CD4-positive, CD25-positive, alpha-beta regulatory T cell (primary cell): ENCODE measurements around the gene SPIN1. TPM values are rescaled to one million over a fixed set of nuclear protein-coding genes. Genes with fewer than 3 reads are reported as not detected.
A peak's percentile ranks its signal among the peaks of the same experiment; 100 is the strongest.

Experiments used
- ATAC-seq, 2 donors: fragments of 150-1000 bp; cut with Tn5 transposase; one replicate each; pipeline ENCODE4 v1.10.0; 2021; ENCODE audit warnings: low read depth in 2 of 2, moderate number of reproducible peaks in 2 of 2, moderate library complexity in 1 of 2
- DNase-seq, 3 donors: peaks; one replicate each; pipeline versions ENCODE4 v3.0.0 to v3.0.0-alpha.2; 2012 to 2022; ENCODE audit warnings: mixed read lengths in 1 of 3
- H3K27ac ChIP-seq: one replicate; pipeline ENCODE4 v1.7.0; 2013; ENCODE audit warnings: mild to moderate bottlenecking, low read length; ENCODE audit not compliant: insufficient read depth, poor library complexity, severe bottlenecking
- H3K27me3 ChIP-seq: one replicate; pipeline ENCODE4 v1.7.0; 2013; ENCODE audit warnings: low read length; ENCODE audit not compliant: control insufficient read depth, insufficient read depth
- H3K36me3 ChIP-seq: one replicate; pipeline ENCODE4 v1.7.0; 2013; ENCODE audit warnings: mild to moderate bottlenecking, low read length, moderate library complexity; ENCODE audit not compliant: control insufficient read depth, insufficient read depth
- H3K4me1 ChIP-seq: 2 replicates; pipeline ENCODE4 v1.7.0; 2013; ENCODE audit warnings: mild to moderate bottlenecking, low read length; ENCODE audit not compliant: insufficient read depth, control insufficient read depth, poor library complexity, severe bottlenecking
- H3K4me3 ChIP-seq: one replicate; pipeline ENCODE4 v1.7.0; 2013; ENCODE audit warnings: low read depth, mild to moderate bottlenecking, low read length, moderate library complexity
- H3K9me3 ChIP-seq, 2 experiments: 1 replicate in 1 of 2; 2 replicates in 1 of 2; pipeline ENCODE4 v1.7.0; 2013; ENCODE audit warnings: low read length in 2 of 2, mild to moderate bottlenecking in 1 of 2, moderate library complexity in 1 of 2; ENCODE audit not compliant: control insufficient read depth in 2 of 2
- H3K27ac Mint-ChIP-seq, 3 donors: one replicate each; pipeline ENCODE4 v1.8.0; 2020 to 2022; ENCODE audit warnings: mild to moderate bottlenecking in 3 of 3, mixed read lengths in 3 of 3, moderate library complexity in 2 of 3
- H3K27me3 Mint-ChIP-seq: one replicate; pipeline ENCODE4 v1.8.0; 2022; ENCODE audit warnings: mild to moderate bottlenecking, mixed read lengths
- H3K36me3 Mint-ChIP-seq: one replicate; pipeline ENCODE4 v1.8.0; 2020; ENCODE audit warnings: mixed read lengths
- H3K4me1 Mint-ChIP-seq, 4 donors: one replicate each; pipeline ENCODE4 v1.8.0; 2020 to 2022; ENCODE audit warnings: mixed read lengths in 4 of 4, mild to moderate bottlenecking in 1 of 4
- H3K4me3 Mint-ChIP-seq, 4 donors: one replicate each; pipeline ENCODE4 v1.8.0; 2020 to 2022; ENCODE audit warnings: mild to moderate bottlenecking in 4 of 4, mixed read lengths in 4 of 4, moderate library complexity in 3 of 4
- H3K9me3 Mint-ChIP-seq, 7 donors: one replicate each; pipeline ENCODE4 v1.8.0; 2020 to 2022; ENCODE audit warnings: mixed read lengths in 7 of 7, mild to moderate bottlenecking in 3 of 7, moderate library complexity in 2 of 7
- polyA plus RNA-seq, 4 donors: library from polyadenylated mRNA; unstranded; fragments of 300-500 nt; fragmentation: Illumina TruSeq; gene quantifications; one replicate each; pipeline ENCODE4 v1.2.3, GENCODE V29; 2021
- total RNA-seq: library from RNA; stranded (reverse); gene quantifications from one replicate; pipeline ENCODE4 v1.2.3, GENCODE V29; 2022

The SPIN1 gene
- total and polyA plus RNA-seq, 5 donors from 2014 or later, result 15.0 to 21.4 (median 19.4) TPM

DNA sequence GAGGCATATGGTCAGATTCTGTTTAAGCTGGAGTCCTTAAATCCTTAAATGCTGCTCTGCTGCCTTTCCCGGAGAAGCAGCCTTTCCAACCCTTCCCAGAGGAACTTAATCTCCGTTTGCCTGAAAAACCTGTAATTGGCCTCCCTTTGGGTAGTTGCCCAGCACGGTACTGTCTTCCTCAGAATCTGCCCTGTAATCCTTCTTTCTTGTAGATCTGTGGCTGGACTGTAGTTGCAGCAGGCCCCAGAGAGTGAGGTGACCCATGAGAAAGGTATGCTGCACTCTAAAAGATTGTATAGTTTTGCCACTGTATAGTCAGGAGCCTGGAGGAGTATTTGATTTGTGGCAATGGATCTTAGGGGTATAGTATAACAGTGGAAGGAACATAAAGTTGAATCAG lies 11.7 kb downstream of the SPIN1 start:
- no peak overlapping the region for H3K4me3 ChIP-seq
- Mint-ChIP-seq H3K27ac (no peak overlapping the region), H3K36me3 (peaks cover 15% of the 10 kb centered on the region), H3K27me3 (no peaks in the 10 kb centered on the region), H3K4me3 (no peak overlapping the region), H3K4me1 (peaks cover 5 to 33% (median 19%) of the 10 kb centered on the region in 4 donors), H3K9me3 (peaks cover 0 to 3% (median 0%) of the 10 kb centered on the region in 7 donors)
- no peak overlapping the region for H3K27ac ChIP-seq
- H3K27me3 ChIP-seq, result no peaks in the 10 kb centered on the region
- ATAC-seq, result no peak
- H3K4me1 ChIP-seq, result no peaks in the 10 kb centered on the region
- no peaks in the 10 kb centered on the region for H3K36me3 ChIP-seq
- no peaks in the 10 kb centered on the region for H3K9me3 ChIP-seq
- no peak for DNase-seq

DNA sequence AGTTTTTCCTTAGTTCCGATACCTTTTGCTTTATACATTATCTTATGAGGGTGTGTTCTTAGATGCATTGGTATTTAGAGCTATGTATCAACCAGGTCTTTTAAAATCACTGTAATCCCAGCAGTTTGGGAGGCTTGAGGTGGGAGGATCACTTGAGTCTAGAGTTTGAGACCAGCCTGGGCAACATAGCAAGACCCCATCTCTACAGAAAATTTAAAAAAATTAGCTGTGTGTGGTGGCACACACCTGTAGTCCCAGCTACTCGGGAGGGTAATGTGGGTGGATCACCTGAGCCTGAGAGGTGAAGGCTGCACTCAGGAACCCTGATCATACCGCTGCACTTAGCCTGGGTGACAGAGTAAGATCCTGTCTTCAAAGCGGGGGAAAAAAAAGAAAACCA lies 15.1 kb downstream of the SPIN1 start:
- Mint-ChIP-seq H3K9me3 (peaks cover 0 to 3% (median 0%) of the 10 kb centered on the region in 7 donors), H3K27me3 (no peaks in the 10 kb centered on the region), H3K4me3 (no peak overlapping the region), H3K4me1 (peaks cover 4 to 35% (median 19%) of the 10 kb centered on the region in 4 donors), H3K36me3 (peaks cover 11% of the 10 kb centered on the region), H3K27ac (peak overlapping the region in 1 of 3 donors; percentile 18)
- H3K4me3 ChIP-seq, result no peak overlapping the region
- no peaks in the 10 kb centered on the region for H3K27me3 ChIP-seq
- ATAC-seq (no peak), DNase-seq (no peak)
- H3K27ac ChIP-seq, result no peak overlapping the region
- no peaks in the 10 kb centered on the region for H3K4me1 ChIP-seq
- no peaks in the 10 kb centered on the region for H3K36me3 ChIP-seq
- H3K9me3 ChIP-seq, result no peaks in the 10 kb centered on the region

DNA sequence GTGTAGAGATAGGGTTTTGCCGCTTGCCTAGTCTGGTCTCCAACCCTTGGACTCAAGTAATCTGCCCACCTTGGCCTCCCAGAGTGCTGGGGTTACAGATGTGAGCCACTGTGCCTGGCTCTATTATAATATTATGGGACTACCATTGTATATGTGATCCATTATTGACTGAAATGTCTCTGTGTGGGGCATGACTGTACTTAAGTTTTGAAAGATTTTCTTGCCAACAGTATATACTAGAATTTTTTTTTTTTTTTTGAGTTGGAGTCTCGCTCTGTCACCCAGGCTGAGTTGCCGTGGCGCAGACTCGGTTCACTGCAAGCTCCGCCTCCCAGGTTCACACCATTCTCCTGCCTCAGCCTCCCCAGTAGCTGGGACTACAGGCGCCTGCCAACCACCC lies 17.8 kb downstream of the SPIN1 start:
- ATAC-seq (no peak), DNase-seq (no peak)
- H3K4me3 Mint-ChIP-seq, result no peak overlapping the region
- H3K27me3 Mint-ChIP-seq, result no peaks in the 10 kb centered on the region
- H3K4me1 Mint-ChIP-seq, result peaks cover 5 to 31% (median 17%) of the 10 kb centered on the region in 4 donors
- Histone ChIP-seq H3K36me3 (no peaks in the 10 kb centered on the region), H3K4me1 (no peaks in the 10 kb centered on the region), H3K27me3 (no peaks in the 10 kb centered on the region), H3K9me3 (no peaks in the 10 kb centered on the region), H3K4me3 (no peak overlapping the region), H3K27ac (no peak overlapping the region)
- H3K36me3 Mint-ChIP-seq, result peaks cover 7% of the 10 kb centered on the region
- H3K9me3 Mint-ChIP-seq, result peaks cover 0 to 7% (median 0%) of the 10 kb centered on the region in 7 donors
- H3K27ac Mint-ChIP-seq, result no peak overlapping the region

DNA sequence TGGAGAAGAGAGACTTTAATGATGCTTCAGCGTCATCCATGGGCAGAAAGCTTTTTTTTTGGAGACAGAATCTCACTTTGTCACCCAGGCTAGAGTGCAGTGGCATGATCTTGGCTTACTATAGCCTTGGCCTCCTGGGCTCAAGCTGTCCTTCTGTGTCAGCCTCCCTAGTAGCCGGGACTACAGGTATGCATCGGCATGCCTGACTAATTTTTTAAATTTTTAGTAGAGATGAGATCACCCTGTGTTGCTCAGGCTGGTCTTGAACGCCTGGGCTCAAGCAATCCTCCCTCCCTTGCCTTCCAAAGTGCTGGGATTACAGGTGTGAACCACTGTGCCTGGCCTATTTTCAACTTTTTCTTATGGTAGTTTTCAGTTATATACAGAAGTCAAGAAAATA lies 23.2 kb downstream of the SPIN1 start:
- no peak overlapping the region for H3K4me3 ChIP-seq
- H3K27ac ChIP-seq, result no peak overlapping the region
- H3K9me3 ChIP-seq, result peaks cover 13 to 16% of the 10 kb centered on the region in 2 experiments
- Mint-ChIP-seq H3K36me3 (peaks cover 23% of the 10 kb centered on the region), H3K4me3 (no peak overlapping the region), H3K27ac (no peak overlapping the region), H3K4me1 (peaks cover 5 to 17% (median 12%) of the 10 kb centered on the region in 4 donors), H3K27me3 (no peaks in the 10 kb centered on the region), H3K9me3 (peaks cover 0 to 19% (median 5%) of the 10 kb centered on the region in 7 donors)
- no peak for DNase-seq
- H3K4me1 ChIP-seq, result no peaks in the 10 kb centered on the region
- H3K27me3 ChIP-seq, result no peaks in the 10 kb centered on the region
- ATAC-seq, result no peak
- peaks cover 8% of the 10 kb centered on the region for H3K36me3 ChIP-seq

DNA sequence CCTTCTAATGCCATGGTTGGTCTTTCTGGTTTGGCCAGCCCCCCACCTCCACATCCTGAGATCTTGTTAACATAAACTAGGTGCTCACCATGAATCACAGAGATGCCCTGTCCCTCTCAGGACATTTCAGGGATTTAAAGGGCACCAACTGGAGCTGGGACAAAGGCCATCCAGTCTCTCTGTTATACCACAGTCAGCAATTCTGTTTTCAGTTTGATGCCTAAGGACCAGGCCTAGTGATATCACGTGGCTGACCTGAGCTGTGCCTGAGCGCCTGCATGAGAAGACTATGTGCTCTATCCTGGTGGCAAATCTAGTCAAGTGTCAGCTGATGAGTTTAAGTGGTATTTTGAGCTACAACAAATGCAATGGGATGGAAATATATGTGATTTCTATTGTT lies 26.1 kb downstream of the SPIN1 start:
- H3K4me3 Mint-ChIP-seq, result no peak overlapping the region
- H3K9me3 ChIP-seq, result peaks cover 26 to 38% of the 10 kb centered on the region in 2 experiments
- peaks cover 18% of the 10 kb centered on the region for H3K36me3 ChIP-seq
- H3K27me3 Mint-ChIP-seq, result no peaks in the 10 kb centered on the region
- no peaks in the 10 kb centered on the region for H3K4me1 ChIP-seq
- no peak overlapping the region for H3K27ac Mint-ChIP-seq
- no peak overlapping the region for H3K27ac ChIP-seq
- peaks cover 48% of the 10 kb centered on the region for H3K36me3 Mint-ChIP-seq
- ATAC-seq (no peak), DNase-seq (no peak)
- H3K4me1 Mint-ChIP-seq, result peaks cover 0 to 10% (median 8%) of the 10 kb centered on the region in 4 donors
- H3K9me3 Mint-ChIP-seq, result peaks cover 0 to 39% (median 14%) of the 10 kb centered on the region in 7 donors
- H3K4me3 ChIP-seq, result no peak overlapping the region
- no peaks in the 10 kb centered on the region for H3K27me3 ChIP-seq

DNA sequence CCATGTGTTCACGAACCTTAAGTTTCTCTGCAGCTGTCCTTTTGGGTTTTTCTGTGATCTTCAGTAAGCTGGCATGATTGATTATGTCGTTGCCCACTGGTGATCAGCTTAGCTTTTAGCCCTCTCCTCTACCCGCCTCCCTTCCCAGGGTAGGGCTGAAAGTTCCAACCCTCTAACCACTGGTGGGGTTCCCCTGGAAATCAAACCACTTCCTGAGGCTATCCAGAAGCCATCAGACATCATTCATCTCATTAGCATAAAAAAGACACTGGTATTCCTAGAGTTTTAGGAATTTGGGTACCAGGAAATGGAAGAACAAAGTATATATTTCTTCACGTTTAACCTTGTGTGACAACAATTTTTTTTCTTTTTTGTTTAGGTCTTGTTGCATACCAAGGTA lies 29.8 kb downstream of the SPIN1 start:
- DNase-seq (no peak), ATAC-seq (no peak)
- H3K27ac Mint-ChIP-seq, result no peak overlapping the region
- Histone ChIP-seq H3K36me3 (peaks cover 29% of the 10 kb centered on the region), H3K27ac (no peak overlapping the region), H3K4me3 (no peak overlapping the region), H3K9me3 (peaks cover 41 to 54% of the 10 kb centered on the region in 2 experiments), H3K27me3 (no peaks in the 10 kb centered on the region), H3K4me1 (no peaks in the 10 kb centered on the region)
- H3K9me3 Mint-ChIP-seq, result peaks cover 0 to 58% (median 11%) of the 10 kb centered on the region in 7 donors
- H3K4me1 Mint-ChIP-seq, result peaks cover 0 to 7% (median 3%) of the 10 kb centered on the region in 4 donors
- H3K36me3 Mint-ChIP-seq, result peaks cover 56% of the 10 kb centered on the region
- H3K27me3 Mint-ChIP-seq, result no peaks in the 10 kb centered on the region
- H3K4me3 Mint-ChIP-seq, result no peak overlapping the region

DNA sequence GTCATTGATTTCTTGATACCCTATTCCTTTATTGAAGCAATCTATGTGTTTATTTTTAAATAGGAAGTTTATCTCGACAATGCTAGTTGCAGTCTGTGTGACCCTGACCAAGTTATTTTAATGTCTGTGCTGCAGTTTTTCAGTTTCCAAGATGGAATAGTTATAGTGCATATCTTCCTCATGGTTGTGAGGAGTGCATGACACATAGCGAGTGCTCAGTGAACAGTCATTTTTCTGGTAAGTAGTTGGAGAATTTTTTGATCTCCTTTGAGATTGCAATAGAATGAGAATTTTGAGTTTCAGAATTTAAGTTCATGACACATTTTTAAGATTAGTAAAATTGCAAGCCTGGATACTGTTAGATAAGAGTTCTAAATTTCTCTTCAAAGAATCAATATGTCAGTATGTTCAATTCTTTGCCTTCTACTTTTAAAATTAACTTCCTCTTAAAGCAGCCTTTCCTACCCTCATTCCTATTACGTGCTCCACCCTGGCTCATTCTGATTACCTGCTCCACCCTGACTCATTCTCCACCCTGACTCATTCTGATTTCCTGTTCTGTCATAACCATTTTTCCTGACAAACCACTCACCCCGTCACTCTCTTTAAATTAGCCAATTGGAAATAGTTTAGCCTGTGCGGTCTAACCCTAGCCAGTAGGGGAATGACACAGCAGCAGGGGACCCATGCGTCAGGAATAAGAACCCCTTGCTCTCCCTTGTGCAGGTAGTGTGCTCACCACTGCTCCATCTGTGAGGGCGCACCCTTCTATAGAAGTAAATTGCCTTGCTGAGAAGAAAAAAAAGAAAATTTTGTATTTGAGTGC lies 30.7 kb downstream of the SPIN1 start:
- peak in 1 of 3 donors; percentile 28 for DNase-seq
- Histone ChIP-seq H3K4me1 (no peaks in the 10 kb centered on the region), H3K27ac (no peak overlapping the region), H3K9me3 (peaks cover 39 to 45% of the 10 kb centered on the region in 2 experiments), H3K27me3 (no peaks in the 10 kb centered on the region), H3K36me3 (peaks cover 29% of the 10 kb centered on the region), H3K4me3 (no peak overlapping the region)
- no peak for ATAC-seq
- peaks cover 0 to 49% (median 11%) of the 10 kb centered on the region in 7 donors for H3K9me3 Mint-ChIP-seq
- no peak overlapping the region for H3K27ac Mint-ChIP-seq
- peaks cover 0 to 8% (median 3%) of the 10 kb centered on the region in 4 donors for H3K4me1 Mint-ChIP-seq
- H3K27me3 Mint-ChIP-seq, result no peaks in the 10 kb centered on the region
- peaks cover 56% of the 10 kb centered on the region for H3K36me3 Mint-ChIP-seq
- H3K4me3 Mint-ChIP-seq, result peak overlapping the region in 2 of 4 donors; percentile 7 to 51
